Measurements from ENCODE around the gene SAP30L. TPM values are rescaled to one million over a fixed set of nuclear protein-coding genes. Genes with fewer than 3 reads are reported as not detected.

Gene SAP30L
- total RNA-seq, 1 donor = 36.2 TPM

GRCh38 chr5:154440540-154440939 lies 5.3 kb upstream of the SAP30L start:
- Histone ChIP-seq H3K9me3 (ENCODE audit: low read depth, low read length) (no peaks in the 10 kb centered on the region), H3K4me3 (ENCODE audit: low read length) (no peak overlapping the region), H3K4me1 (ENCODE audit: insufficient read depth, low read length) (peaks cover 9% of the 10 kb centered on the region), H3K27me3 (ENCODE audit: insufficient read depth, low read length) (no peaks in the 10 kb centered on the region)

GRCh38 chr5:154442801-154443200 lies 3.0 kb upstream of the SAP30L start:
- Histone ChIP-seq H3K4me3 (ENCODE audit: low read length) (no peak overlapping the region), H3K9me3 (ENCODE audit: low read depth, low read length) (no peaks in the 10 kb centered on the region), H3K27me3 (ENCODE audit: insufficient read depth, low read length) (no peaks in the 10 kb centered on the region), H3K4me1 (ENCODE audit: insufficient read depth, low read length) (peaks cover 20% of the 10 kb centered on the region)

GRCh38 chr5:154444556-154445421 lies 1.0 kb upstream of the SAP30L start:
- peaks cover 38% of the 10 kb centered on the region for H3K4me1 ChIP-seq (ENCODE audit: insufficient read depth, low read length)
- peak overlapping the region; percentile 95 for H3K4me3 ChIP-seq (ENCODE audit: low read length)
- H3K9me3 ChIP-seq (ENCODE audit: low read depth, low read length) = no peaks in the 10 kb centered on the region
- no peaks in the 10 kb centered on the region for H3K27me3 ChIP-seq (ENCODE audit: insufficient read depth, low read length)

GRCh38 chr5:154446195-154447088 lies 645 bp downstream of the SAP30L start:
- H3K27me3 ChIP-seq (ENCODE audit: insufficient read depth, low read length) = no peaks in the 10 kb centered on the region
- no peaks in the 10 kb centered on the region for H3K9me3 ChIP-seq (ENCODE audit: low read depth, low read length)
- H3K4me1 ChIP-seq (ENCODE audit: insufficient read depth, low read length) = peaks cover 38% of the 10 kb centered on the region
- peak overlapping the region; percentile 95 for H3K4me3 ChIP-seq (ENCODE audit: low read length)

- Histone ChIP-seq H3K4me1 (ENCODE audit: insufficient read depth, low read length) (peaks cover 38% of the 10 kb centered on the region), H3K4me3 (ENCODE audit: low read length) (peak overlapping the region; percentile 95), H3K9me3 (ENCODE audit: low read depth, low read length) (no peaks in the 10 kb centered on the region), H3K27me3 (ENCODE audit: insufficient read depth, low read length) (no peaks in the 10 kb centered on the region)
Measured at GRCh38 chr5:154447089-154447725, 1.4 kb downstream of the SAP30L start.

- peaks cover 33% of the 10 kb centered on the region for H3K4me1 ChIP-seq (ENCODE audit: insufficient read depth, low read length)
- H3K9me3 ChIP-seq (ENCODE audit: low read depth, low read length) = no peaks in the 10 kb centered on the region
- no peaks in the 10 kb centered on the region for H3K27me3 ChIP-seq (ENCODE audit: insufficient read depth, low read length)
- no peak overlapping the region for H3K4me3 ChIP-seq (ENCODE audit: low read length)
Measured at GRCh38 chr5:154449786-154450185, 4.0 kb downstream of the SAP30L start.

GRCh38 chr5:154451957-154452356 lies 6.2 kb downstream of the SAP30L start:
- Histone ChIP-seq H3K27me3 (ENCODE audit: insufficient read depth, low read length) (no peaks in the 10 kb centered on the region), H3K4me1 (ENCODE audit: insufficient read depth, low read length) (peaks cover 26% of the 10 kb centered on the region)

GRCh38 chr5:154455585-154455984 lies 9.8 kb downstream of the SAP30L start:
- Histone ChIP-seq H3K27me3 (ENCODE audit: insufficient read depth, low read length) (no peaks in the 10 kb centered on the region), H3K9me3 (ENCODE audit: low read depth, low read length) (no peaks in the 10 kb centered on the region), H3K4me1 (ENCODE audit: insufficient read depth, low read length) (no peaks in the 10 kb centered on the region), H3K4me3 (ENCODE audit: low read length) (no peak overlapping the region)

More at GRCh38 chr5:154451957-154452356, 6.2 kb downstream of the SAP30L start:
- H3K9me3 ChIP-seq (ENCODE audit: low read depth, low read length) = no peaks in the 10 kb centered on the region
- no peak overlapping the region for H3K4me3 ChIP-seq (ENCODE audit: low read length)

GRCh38 chr5:154456540-154456939 lies 10.7 kb downstream of the SAP30L start:
- Histone ChIP-seq H3K9me3 (ENCODE audit: low read depth, low read length) (no peaks in the 10 kb centered on the region), H3K27me3 (ENCODE audit: insufficient read depth, low read length) (no peaks in the 10 kb centered on the region), H3K4me1 (ENCODE audit: insufficient read depth, low read length) (no peaks in the 10 kb centered on the region), H3K4me3 (ENCODE audit: low read length) (no peak overlapping the region)

- Histone ChIP-seq H3K4me3 (ENCODE audit: low read length) (no peak overlapping the region), H3K4me1 (ENCODE audit: insufficient read depth, low read length) (no peaks in the 10 kb centered on the region), H3K27me3 (ENCODE audit: insufficient read depth, low read length) (no peaks in the 10 kb centered on the region), H3K9me3 (ENCODE audit: low read depth, low read length) (no peaks in the 10 kb centered on the region)
Measured at GRCh38 chr5:154459015-154459414, 13.2 kb downstream of the SAP30L start.

- Histone ChIP-seq H3K9me3 (ENCODE audit: low read depth, low read length) (no peaks in the 10 kb centered on the region), H3K27me3 (ENCODE audit: insufficient read depth, low read length) (no peaks in the 10 kb centered on the region)
Measured at GRCh38 chr5:154460172-154460571, 14.4 kb downstream of the SAP30L start.

GRCh38 chr5:154461531-154461930 lies 15.7 kb downstream of the SAP30L start:
- no peak overlapping the region for H3K4me3 ChIP-seq (ENCODE audit: low read length)
- peaks cover 6% of the 10 kb centered on the region for H3K4me1 ChIP-seq (ENCODE audit: insufficient read depth, low read length)
- H3K27me3 ChIP-seq (ENCODE audit: insufficient read depth, low read length) = no peaks in the 10 kb centered on the region
- H3K9me3 ChIP-seq (ENCODE audit: low read depth, low read length) = no peaks in the 10 kb centered on the region

More at GRCh38 chr5:154460172-154460571, 14.4 kb downstream of the SAP30L start:
- Histone ChIP-seq H3K4me1 (ENCODE audit: insufficient read depth, low read length) (no peaks in the 10 kb centered on the region), H3K4me3 (ENCODE audit: low read length) (no peak overlapping the region)

GRCh38 chr5:154464438-154464837 lies 18.6 kb downstream of the SAP30L start:
- no peaks in the 10 kb centered on the region for H3K9me3 ChIP-seq (ENCODE audit: low read depth, low read length)
- no peak overlapping the region for H3K4me3 ChIP-seq (ENCODE audit: low read length)
- H3K27me3 ChIP-seq (ENCODE audit: insufficient read depth, low read length) = peaks cover 6% of the 10 kb centered on the region
- H3K4me1 ChIP-seq (ENCODE audit: insufficient read depth, low read length) = peaks cover 6% of the 10 kb centered on the region

- no peaks in the 10 kb centered on the region for H3K9me3 ChIP-seq (ENCODE audit: low read depth, low read length)
- no peak overlapping the region for H3K4me3 ChIP-seq (ENCODE audit: low read length)
- peaks cover 11% of the 10 kb centered on the region for H3K27me3 ChIP-seq (ENCODE audit: insufficient read depth, low read length)
- peaks cover 6% of the 10 kb centered on the region for H3K4me1 ChIP-seq (ENCODE audit: insufficient read depth, low read length)
Measured at GRCh38 chr5:154465169-154465568, 19.4 kb downstream of the SAP30L start.

GRCh38 chr5:154466147-154466546 lies 20.4 kb downstream of the SAP30L start:
- H3K4me3 ChIP-seq (ENCODE audit: low read length) = no peak overlapping the region
- peaks cover 8% of the 10 kb centered on the region for H3K4me1 ChIP-seq (ENCODE audit: insufficient read depth, low read length)
- H3K9me3 ChIP-seq (ENCODE audit: low read depth, low read length) = no peaks in the 10 kb centered on the region
- peaks cover 21% of the 10 kb centered on the region for H3K27me3 ChIP-seq (ENCODE audit: insufficient read depth, low read length)
